Spinal cord (tissue), 4 donors: Measurements from ENCODE around the gene TEDDM1. TPM values are rescaled to one million over a fixed set of nuclear protein-coding genes. Genes with fewer than 3 reads are reported as not detected.

Source experiments
- polyA plus RNA-seq, 2 donors: library from polyadenylated mRNA; unstranded; fragments of 120-200 nt; gene quantifications; one replicate each; pipeline ENCODE4 v1.2.1, GENCODE V29; 2013; ENCODE audit not compliant: insufficient read length in 2 of 2
- total RNA-seq, 2 donors: library from RNA; depleted of rRNA in 1 of 2; stranded (reverse); fragments of 120-200 nt in 1 of 2; fragments of >200 nt in 1 of 2; gene quantifications; one replicate each; pipeline versions ENCODE4 v1.2.3 to v1.2.4, GENCODE V29; 2013 to 2014

The TEDDM1 gene
- total and polyA plus RNA-seq, 4 donors = 0.12 TPM; not detected in 3

Other genes starting within 250 kb of the TEDDM1 start
- 1,000 to 10,000 TPM in 1 of 2 donors, 100 to 1,000 TPM in 1; 862 to 1,089 TPM for gene GLUL, start 8.9 kb downstream of the TEDDM1 start, total RNA-seq
- gene GLUL, start 8.9 kb downstream of the TEDDM1 start, polyA plus RNA-seq = 100 to 1,000 TPM; 694 to 750 TPM
- under 1 TPM; under 0.01 to 0.11 TPM for gene RGSL1, start 49.5 kb upstream of the TEDDM1 start, total RNA-seq
- under 1 TPM in 1 of 2 donors, not detected in 1; 0.30 TPM for gene RGSL1, start 49.5 kb upstream of the TEDDM1 start, polyA plus RNA-seq
- 10 to 100 TPM; 10.4 to 18.3 TPM for gene RNASEL, start 188.6 kb upstream of the TEDDM1 start, total RNA-seq
- gene RNASEL, start 188.6 kb upstream of the TEDDM1 start, polyA plus RNA-seq = 1 to 10 TPM; 4.6 to 5.0 TPM
- 10 to 100 TPM in 1 of 2 donors, 1 to 10 TPM in 1; 7.4 to 13.1 TPM for gene RGS16, start 203.7 kb upstream of the TEDDM1 start, total RNA-seq
- gene RGS16, start 203.7 kb upstream of the TEDDM1 start, polyA plus RNA-seq = 10 to 100 TPM; 15.0 to 18.5 TPM